SK-N-SH (cell line): ENCODE data around the gene BTBD9.

Experiments used
- CTCF ChIP-seq: fragments of 200-600 bp; sonication (generic); IDR thresholded peaks from 2 replicates; pipeline ENCODE4 v1.6.1; 2017; ENCODE audit warnings: antibody characterized with exemption, mild to moderate bottlenecking, moderate library complexity
- MXI1 ChIP-seq: IDR thresholded peaks from 2 replicates; pipeline ENCODE4 v1.6.1; 2012; ENCODE audit warnings: mild to moderate bottlenecking, low read depth, low read length, improper control_type of control experiment
- POLR2AphosphoS5 ChIP-seq: IDR thresholded peaks from 2 replicates; pipeline ENCODE4 v1.6.1; 2012; ENCODE audit warnings: low read depth, low read length
- TAF1 ChIP-seq: IDR thresholded peaks from 2 replicates; pipeline ENCODE4 v1.6.1; 2012; ENCODE audit warnings: low read depth, mild to moderate bottlenecking, low read length, moderate library complexity, borderline replicate concordance
- USF2 ChIP-seq: fragments of 150-350 bp; IDR thresholded peaks from 2 replicates; pipeline ENCODE4 v1.6.1; 2017; ENCODE audit warnings: antibody characterized with exemption, low read length, low read depth, borderline replicate concordance
- ZBTB33 ChIP-seq: IDR thresholded peaks from 2 replicates; pipeline ENCODE4 v1.4.0; 2012; ENCODE audit warnings: low read depth, borderline replicate concordance

GRCh38 chr6:38320358-38320757 lies 319.4 kb downstream of the BTBD9 start:
- no peak for TF ChIP-seq CTCF
- no peak for TF ChIP-seq ZBTB33
- TF ChIP-seq POLR2AphosphoS5 = no peak
- no peak for TF ChIP-seq TAF1
- TF ChIP-seq USF2 = no peak
- TF ChIP-seq MXI1 = no peak
